ENCODE data around the gene NPM1. TPM values are rescaled to one million over a fixed set of nuclear protein-coding genes. Genes with fewer than 3 reads are reported as not detected.
A peak's percentile ranks its signal among the peaks of the same experiment; 100 is the strongest.
"Not testable (repeated sequence)": the region's sequence is repeated elsewhere in the genome, so short reads cannot be mapped to it uniquely, and the experiment has no call there.

Gene NPM1
- total RNA-seq, 2 experiments from 2014 or later, result 1,119 to 1,157 TPM

DNA sequence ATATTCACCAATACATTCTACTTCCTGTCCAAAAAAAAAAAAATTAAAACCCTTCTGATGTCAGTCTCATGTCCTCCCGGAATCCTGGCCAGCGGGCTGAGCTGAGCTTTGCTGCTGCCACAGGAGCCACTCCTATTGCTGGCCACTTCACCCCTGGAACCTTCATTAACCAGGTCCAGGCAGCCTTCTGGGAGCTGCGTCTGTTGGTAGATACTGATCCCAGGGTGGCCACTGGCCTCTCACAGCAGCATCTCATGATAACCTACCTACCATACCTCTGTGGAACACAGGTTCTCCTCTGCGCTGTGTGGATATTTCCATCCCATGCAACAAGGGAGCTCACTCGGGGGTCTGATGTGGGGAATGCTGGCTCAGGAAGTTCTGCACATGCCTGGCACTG is 21.0 kb upstream of the NPM1 start:
- no peaks in the 10 kb centered on the region for H3K9me3 Mint-ChIP-seq
- peaks cover 13% of the 10 kb centered on the region for H3K27me3 Mint-ChIP-seq
- no peak overlapping the region for H3K27ac Mint-ChIP-seq
- H3K4me1 Mint-ChIP-seq, result peaks cover 8% of the 10 kb centered on the region
- H3K36me3 Mint-ChIP-seq (ENCODE audit: low read depth), result no peaks in the 10 kb centered on the region
- ChIA-PET CTCF (interaction anchor here (1.2 kb wide), 1 partner anchor 12 kb away, joined by 5 read pairs; no protein-coding TSS in a partner anchor), POLR2A (interaction anchor here (4.1 kb wide), 1 partner anchor 21 kb away, joined by 16 read pairs; the partner anchor contains the start of gene NPM1)
- DNase-seq, result no peak
- no peak overlapping the region for H3K4me3 Mint-ChIP-seq

DNA sequence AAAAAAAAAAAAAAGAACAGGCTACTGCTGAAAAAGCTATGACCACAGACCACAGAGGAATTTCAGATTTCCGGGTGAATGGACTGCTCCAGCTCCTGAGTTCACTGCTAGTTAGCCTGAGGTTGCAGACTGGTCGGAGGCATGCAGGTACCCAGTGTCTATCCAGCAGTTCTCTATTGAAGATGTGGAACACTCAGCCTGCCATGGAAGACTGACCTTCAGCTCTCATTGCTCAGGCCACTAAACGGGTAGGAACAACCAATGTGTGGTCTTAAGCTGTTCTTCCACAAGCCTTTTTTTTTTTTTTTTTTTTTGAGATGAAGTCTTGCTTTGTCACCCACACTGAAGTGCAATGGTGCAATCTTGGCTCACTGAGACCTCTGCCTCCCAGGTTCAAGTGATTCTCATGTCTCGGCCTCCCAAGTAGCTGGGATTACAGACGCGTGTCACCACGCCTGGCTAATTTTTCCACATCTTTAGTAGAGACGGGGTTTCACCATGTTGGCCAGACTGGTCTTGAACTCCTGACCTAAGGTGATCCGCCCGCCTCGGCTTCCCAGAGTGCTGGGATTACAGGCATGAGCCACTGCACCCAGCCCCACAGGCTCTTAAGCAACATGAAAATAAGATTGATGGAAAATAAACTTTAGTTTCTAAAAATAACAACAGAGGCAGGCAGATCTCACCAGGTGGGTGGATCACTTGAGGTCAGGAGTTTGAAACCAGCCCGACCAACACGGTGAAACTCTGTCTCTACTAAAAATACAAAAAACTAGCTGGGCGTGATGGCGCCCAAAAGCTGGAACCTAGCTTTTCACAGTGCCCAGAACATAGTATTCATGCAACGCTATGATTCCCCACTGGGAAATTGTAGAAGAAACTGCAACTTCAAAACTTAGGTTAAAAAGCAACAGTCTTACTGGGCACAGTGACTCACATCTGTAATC is 20.0 kb upstream of the NPM1 start:
- no peak overlapping the region for H3K27ac Mint-ChIP-seq
- H3K9me3 Mint-ChIP-seq, result no peaks in the 10 kb centered on the region
- CTCF ChIA-PET, result interaction anchor here (0.9 to 1.2 kb wide), 3 partner anchors 14 to 19 kb away, joined by 3 to 5 read pairs (median 3); no protein-coding TSS in a partner anchor
- POLR2A ChIA-PET, result interaction anchor here (4.1 kb wide), 1 partner anchor 20 kb away, joined by 16 read pairs; the partner anchor contains the start of gene NPM1
- peaks cover 13% of the 10 kb centered on the region for H3K27me3 Mint-ChIP-seq
- no peak for DNase-seq
- H3K36me3 Mint-ChIP-seq (ENCODE audit: low read depth), result no peaks in the 10 kb centered on the region
- H3K4me1 Mint-ChIP-seq, result peaks cover 8% of the 10 kb centered on the region
- no peak overlapping the region for H3K4me3 Mint-ChIP-seq

DNA sequence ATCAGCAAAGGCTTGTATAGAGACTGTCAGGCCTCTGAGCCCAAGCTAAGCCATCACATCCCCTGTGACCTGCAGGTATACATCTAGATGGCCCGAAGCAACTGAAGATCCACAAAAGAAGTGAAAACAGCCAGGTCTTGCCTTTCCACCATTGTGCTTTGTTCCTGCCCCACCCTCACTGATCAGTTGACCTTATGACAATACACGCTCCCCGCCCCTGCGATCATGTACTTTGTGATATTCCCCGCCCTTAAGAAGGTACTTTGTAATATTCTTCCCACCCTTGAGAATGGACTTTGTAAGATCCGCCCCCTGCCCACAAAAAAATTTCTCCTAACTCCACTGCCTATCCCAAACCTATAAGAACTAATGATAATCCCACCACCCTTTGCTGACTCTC is 18.6 kb upstream of the NPM1 start:
- ChIA-PET CTCF (interaction anchor here (0.9 kb wide), 1 partner anchor 14 kb away, joined by 3 read pairs; no protein-coding TSS in a partner anchor), POLR2A (interaction anchor here (4.1 kb wide), 1 partner anchor 18 kb away, joined by 16 read pairs; the partner anchor contains the start of gene NPM1)
- no peaks in the 10 kb centered on the region for H3K9me3 Mint-ChIP-seq
- peaks cover 8% of the 10 kb centered on the region for H3K4me1 Mint-ChIP-seq
- H3K36me3 Mint-ChIP-seq (ENCODE audit: low read depth), result no peaks in the 10 kb centered on the region
- H3K4me3 Mint-ChIP-seq, result no peak overlapping the region
- peaks cover 9% of the 10 kb centered on the region for H3K27me3 Mint-ChIP-seq
- no peak for DNase-seq
- no peak overlapping the region for H3K27ac Mint-ChIP-seq

DNA sequence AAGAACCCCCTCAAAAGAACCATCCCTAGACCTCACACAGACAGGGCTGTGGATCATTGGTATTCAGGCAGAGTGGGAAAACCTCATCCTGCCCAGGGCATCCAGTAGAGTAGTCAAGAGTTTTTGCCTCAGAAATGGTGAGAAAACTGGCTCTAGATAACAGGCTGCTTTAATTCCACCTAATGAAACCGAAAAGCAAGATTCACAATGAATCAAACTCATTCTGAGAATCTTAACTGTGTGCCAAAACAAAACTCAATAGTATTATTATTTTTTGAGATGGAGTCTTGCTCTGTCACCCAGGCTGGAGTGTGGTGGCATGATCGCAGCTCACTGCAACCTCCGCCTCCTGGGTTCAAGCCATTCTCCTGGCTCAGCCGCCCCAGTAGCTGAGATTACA is 17.8 kb upstream of the NPM1 start:
- Mint-ChIP-seq H3K4me1 (peaks cover 8% of the 10 kb centered on the region), H3K36me3 (ENCODE audit: low read depth) (no peaks in the 10 kb centered on the region), H3K27me3 (peaks cover 6% of the 10 kb centered on the region), H3K27ac (no peak overlapping the region), H3K9me3 (no peaks in the 10 kb centered on the region), H3K4me3 (no peak overlapping the region)
- CTCF ChIA-PET, result no interaction called here
- no peak for DNase-seq
- POLR2A ChIA-PET, result interaction anchor here (4.1 kb wide), 1 partner anchor 18 kb away, joined by 16 read pairs; the partner anchor contains the start of gene NPM1

DNA sequence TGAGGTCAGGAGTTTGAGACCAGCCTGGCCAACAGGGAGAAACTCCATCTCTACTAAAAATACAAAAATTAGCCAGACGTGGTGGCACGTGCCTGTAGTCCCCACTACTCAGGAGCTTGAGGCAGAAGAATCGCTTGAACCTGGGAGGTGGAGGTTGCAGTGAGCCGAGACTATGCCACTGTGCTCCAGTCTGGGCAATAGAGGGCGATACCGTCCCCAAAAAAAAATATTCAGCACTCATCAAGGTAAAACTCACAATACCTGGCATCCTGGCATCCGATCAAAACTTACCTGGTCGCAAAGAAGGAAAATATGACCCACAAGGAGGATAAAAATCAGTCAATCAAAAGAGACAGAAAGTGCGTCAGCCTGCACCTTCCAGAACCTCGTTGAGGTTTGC is 16.8 kb upstream of the NPM1 start:
- H3K9me3 Mint-ChIP-seq; H3K4me3 Mint-ChIP-seq; H3K36me3 Mint-ChIP-seq (ENCODE audit: low read depth); DNase-seq; CTCF ChIA-PET; POLR2A ChIA-PET; H3K4me1 Mint-ChIP-seq; H3K27ac Mint-ChIP-seq; H3K27me3 Mint-ChIP-seq: not testable (repeated sequence)

DNA sequence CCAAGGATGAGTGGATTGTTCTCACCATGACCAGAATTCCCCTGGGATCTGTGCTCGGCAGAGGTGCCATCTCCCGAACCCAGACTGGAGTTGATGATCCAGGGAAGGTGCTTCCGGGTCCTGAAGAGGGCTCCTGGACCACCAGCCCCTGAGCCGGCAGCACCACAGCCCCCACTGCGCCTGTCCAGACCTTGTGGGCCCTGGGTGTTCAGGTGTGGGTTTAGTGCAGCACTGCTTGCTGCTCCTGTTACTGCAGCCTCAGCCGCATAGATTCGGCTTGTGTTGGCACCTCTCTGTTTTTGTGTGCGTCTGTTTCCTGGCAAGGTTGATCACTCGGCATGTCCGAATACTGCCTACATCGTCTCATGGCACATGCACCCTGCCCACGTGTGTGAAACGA is 16.3 kb upstream of the NPM1 start:
- Mint-ChIP-seq H3K4me1 (peaks cover 8% of the 10 kb centered on the region), H3K36me3 (ENCODE audit: low read depth) (no peaks in the 10 kb centered on the region), H3K4me3 (no peak overlapping the region), H3K9me3 (no peaks in the 10 kb centered on the region), H3K27me3 (peaks cover 5% of the 10 kb centered on the region), H3K27ac (no peak overlapping the region)
- POLR2A ChIA-PET, result no interaction called here
- CTCF ChIA-PET, result no interaction called here
- no peak for DNase-seq

DNA sequence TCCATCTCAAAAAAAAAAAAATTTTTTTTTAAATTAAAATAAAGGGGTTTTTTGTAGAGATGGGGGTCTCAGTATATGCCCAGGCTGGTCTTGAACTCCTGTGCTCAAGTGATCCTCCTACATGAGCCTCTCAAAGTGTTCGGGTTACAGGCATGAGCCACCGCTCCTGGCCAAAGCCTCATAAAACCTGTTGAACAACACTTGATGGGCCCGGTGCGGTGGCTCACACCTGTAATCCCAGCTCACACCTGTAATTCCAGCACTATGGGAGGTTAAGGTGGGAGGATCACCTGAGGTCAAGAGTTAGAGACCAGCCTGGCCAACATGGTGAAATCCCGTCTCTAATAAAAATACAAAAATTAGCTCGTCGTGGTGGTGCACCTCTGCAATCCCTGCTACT is 7.7 kb upstream of the NPM1 start:
- no peaks in the 10 kb centered on the region for H3K9me3 Mint-ChIP-seq
- POLR2A ChIA-PET, result interaction anchor here (1.0 kb wide), 1 partner anchor 34 kb away, joined by 3 read pairs; no protein-coding TSS in a partner anchor

DNA sequence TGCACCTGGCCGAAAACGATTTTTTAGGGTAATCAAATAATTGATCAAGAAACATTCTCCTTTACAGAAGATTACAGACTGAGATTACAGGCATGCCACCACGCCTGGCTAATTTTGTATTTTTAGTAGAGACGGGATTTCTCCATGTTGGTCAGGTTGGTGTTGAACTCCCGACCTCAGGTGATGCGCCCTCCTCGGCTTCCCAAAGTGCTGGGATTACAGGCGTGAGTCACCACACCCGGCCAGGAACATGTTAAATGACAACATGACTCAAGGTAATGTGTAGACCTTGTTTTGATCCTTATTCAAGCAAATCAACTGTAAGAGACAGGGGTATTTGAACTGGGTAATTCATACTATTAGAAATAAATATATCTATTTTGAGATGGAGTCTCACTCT is 3.2 kb upstream of the NPM1 start:
- POLR2A ChIA-PET, H3K9me3 Mint-ChIP-seq: not testable (repeated sequence)
- peaks cover 24% of the 10 kb centered on the region for H3K4me1 Mint-ChIP-seq

More for the DNA sequence above, 7.7 kb upstream of the NPM1 start:
- DNase-seq, result no peak
- Mint-ChIP-seq H3K27me3 (peaks cover 5% of the 10 kb centered on the region), H3K4me3 (no peak overlapping the region), H3K27ac (no peak overlapping the region), H3K36me3 (ENCODE audit: low read depth) (no peaks in the 10 kb centered on the region), H3K4me1 (no peaks in the 10 kb centered on the region)
- CTCF ChIA-PET, result no interaction called here

DNA sequence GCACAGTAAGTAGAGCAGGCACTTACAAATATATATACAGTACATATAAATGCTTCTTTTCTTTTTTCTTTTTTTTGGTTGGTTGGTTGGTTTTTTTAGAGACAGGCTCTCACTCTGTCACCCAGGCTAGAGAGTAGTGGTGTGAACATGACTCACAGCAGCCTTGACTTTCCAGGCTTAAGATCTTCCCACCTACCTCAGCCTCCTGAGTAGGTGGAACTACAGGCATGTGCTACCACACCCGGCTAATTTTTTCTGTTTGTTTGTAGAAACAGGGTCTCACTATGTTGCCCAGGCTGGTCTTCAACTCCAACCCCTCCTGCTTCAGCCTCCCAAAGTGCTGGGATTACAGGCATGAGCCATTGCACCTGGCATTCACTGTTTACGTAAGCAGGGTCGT is 2.6 kb upstream of the NPM1 start:
- H3K9me3 Mint-ChIP-seq, DNase-seq, CTCF ChIA-PET, H3K4me3 Mint-ChIP-seq, H3K27ac Mint-ChIP-seq, H3K27me3 Mint-ChIP-seq, POLR2A ChIA-PET: not testable (repeated sequence)
- H3K36me3 Mint-ChIP-seq (ENCODE audit: low read depth), result peaks cover 22% of the 10 kb centered on the region
- H3K4me1 Mint-ChIP-seq, result peaks cover 29% of the 10 kb centered on the region

More for the DNA sequence above, 3.2 kb upstream of the NPM1 start:
- CTCF ChIA-PET, H3K4me3 Mint-ChIP-seq, H3K27ac Mint-ChIP-seq, H3K27me3 Mint-ChIP-seq, DNase-seq: not testable (repeated sequence)
- peaks cover 16% of the 10 kb centered on the region for H3K36me3 Mint-ChIP-seq (ENCODE audit: low read depth)

DNA sequence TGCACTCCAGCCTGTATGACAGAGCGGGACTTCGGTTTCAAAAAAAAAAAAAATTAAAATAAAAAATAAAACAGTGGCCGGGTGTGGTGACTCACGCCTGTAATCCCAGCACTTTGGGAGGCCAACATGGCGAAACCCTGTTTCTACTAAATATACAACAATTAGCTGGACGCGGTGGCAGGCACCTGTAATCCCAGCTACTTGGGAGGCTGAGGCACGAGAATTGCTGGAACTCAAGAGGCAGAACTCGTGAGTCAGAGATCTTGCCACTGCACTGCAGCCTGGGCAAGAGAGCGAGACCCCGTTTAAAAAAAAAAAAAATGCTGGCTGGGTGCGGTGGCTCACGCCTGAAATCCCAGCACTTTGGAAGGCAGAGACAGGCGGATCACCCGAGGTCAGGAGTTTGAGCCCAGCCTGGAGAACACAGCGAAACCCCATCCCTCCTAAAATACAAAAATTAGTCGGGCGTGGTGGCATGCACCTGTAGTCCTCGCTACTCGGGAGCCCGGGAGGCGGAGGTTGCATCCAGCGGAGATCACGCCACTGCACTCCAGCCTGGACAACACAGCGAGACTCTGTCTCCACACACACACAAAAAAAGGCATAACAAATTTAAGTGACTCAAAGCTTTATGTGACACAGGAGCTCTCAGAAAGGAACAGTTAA is 1.5 kb upstream of the NPM1 start:
- peak overlapping the region; percentile 27 for H3K4me3 Mint-ChIP-seq

DNA sequence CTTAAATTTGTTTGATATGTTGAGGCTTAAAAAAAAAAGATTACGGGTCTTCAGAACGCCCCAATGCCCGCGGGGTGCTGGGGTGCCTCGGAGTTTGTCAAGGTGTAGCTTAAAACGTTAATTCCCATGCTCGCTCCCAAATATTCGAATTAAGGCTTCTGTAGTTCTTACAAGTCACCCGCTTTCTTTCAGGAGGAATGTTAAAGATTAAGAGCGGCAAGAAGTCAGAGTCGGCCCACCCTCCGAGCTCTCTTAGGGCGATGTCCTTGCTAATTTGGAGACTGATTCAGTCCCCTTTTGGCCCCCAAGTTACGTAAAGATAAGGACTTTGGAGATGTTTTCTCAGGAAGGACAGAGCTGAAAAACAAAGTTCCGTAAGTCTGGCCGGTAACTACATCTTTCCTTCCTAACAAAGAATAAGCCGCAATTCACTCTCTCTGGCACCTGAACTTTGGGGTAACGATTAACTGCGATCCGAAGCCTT is 746 bp upstream of the NPM1 start:
- no peak for DNase-seq
- ChIA-PET CTCF (interaction anchor here (0.9 to 1.2 kb wide), 5 partner anchors 18 to 1573 kb away, joined by 3 read pairs; partner anchors contain the start of genes FBXW11 and RPL26L1), POLR2A (interaction anchor here (1.0 to 5.3 kb wide), 10 partner anchors 10 to 620 kb away, joined by 3 to 54 read pairs (median 9); partner anchors contain the start of genes FGF18 and TLX3)
- peaks cover 2% of the 10 kb centered on the region for H3K27me3 Mint-ChIP-seq
- no peaks in the 10 kb centered on the region for H3K9me3 Mint-ChIP-seq
- peak overlapping the region; percentile 99 for H3K4me3 Mint-ChIP-seq
- peaks cover 39% of the 10 kb centered on the region for H3K36me3 Mint-ChIP-seq (ENCODE audit: low read depth)
- peak overlapping the region; percentile 98 for H3K27ac Mint-ChIP-seq
- peaks cover 47% of the 10 kb centered on the region for H3K4me1 Mint-ChIP-seq

More for the DNA sequence above, 1.5 kb upstream of the NPM1 start:
- H3K27ac Mint-ChIP-seq, result no peak overlapping the region
- ChIA-PET POLR2A (interaction anchor here (1.0 to 5.3 kb wide), 7 partner anchors 9 to 621 kb away, joined by 3 to 54 read pairs (median 6); no protein-coding TSS in a partner anchor), CTCF (interaction anchor here (0.9 to 1.2 kb wide), 5 partner anchors 19 to 1573 kb away, joined by 3 read pairs; partner anchors contain the start of genes FBXW11 and RPL26L1)
- peaks cover 40% of the 10 kb centered on the region for H3K4me1 Mint-ChIP-seq
- no peaks in the 10 kb centered on the region for H3K9me3 Mint-ChIP-seq
- H3K36me3 Mint-ChIP-seq (ENCODE audit: low read depth), result peaks cover 32% of the 10 kb centered on the region
- DNase-seq, result no peak
- peaks cover 2% of the 10 kb centered on the region for H3K27me3 Mint-ChIP-seq

DNA sequence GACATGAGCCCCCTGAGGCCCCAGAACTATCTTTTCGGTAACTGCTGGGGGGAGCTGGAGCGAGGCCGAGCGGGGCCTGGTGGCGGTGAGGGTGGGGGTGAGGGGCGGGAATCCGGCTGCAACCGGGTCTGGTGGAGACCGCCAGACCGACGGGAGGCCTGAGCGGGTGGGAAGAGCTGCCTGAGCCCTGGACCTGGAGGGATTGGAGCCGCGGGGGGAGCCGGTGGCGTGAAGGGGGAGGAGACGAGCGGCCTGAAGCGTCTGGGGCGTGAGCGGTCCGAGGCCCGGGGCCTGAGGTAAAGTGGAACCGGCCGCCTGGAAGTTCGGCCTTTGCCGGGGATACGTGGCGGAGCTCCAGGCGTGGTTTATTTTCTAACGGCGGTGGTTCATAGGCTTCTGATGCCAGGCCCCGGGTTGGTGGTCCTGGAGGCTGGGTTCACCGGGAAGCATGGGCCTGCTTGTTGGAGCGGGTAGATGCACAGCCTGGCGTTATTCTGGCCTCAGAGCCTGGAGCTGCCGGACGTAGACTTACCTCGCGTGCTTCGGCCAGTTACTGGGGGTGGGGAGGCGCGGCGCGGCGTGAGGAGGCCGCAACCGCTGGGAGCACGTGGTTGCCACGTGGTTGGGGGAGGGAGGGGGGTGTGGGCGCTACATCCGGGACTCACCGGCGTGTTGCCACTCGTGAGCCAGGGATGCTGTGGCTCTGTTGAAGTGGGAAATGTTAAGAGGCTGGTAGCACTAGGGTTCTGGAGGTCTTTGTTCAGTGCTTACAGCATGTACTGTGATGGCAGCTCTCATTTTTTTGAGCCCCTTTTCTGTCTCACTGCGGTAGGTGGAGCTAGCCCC is 544 bp downstream of the NPM1 start:
- CTCF ChIA-PET, result interaction anchor here (1.1 kb wide), 1 partner anchor 17 kb away, joined by 5 read pairs; no protein-coding TSS in a partner anchor
- H3K4me1 Mint-ChIP-seq, result peaks cover 60% of the 10 kb centered on the region
- H3K27ac Mint-ChIP-seq, result peak overlapping the region; percentile 98
- no peaks in the 10 kb centered on the region for H3K9me3 Mint-ChIP-seq
- H3K36me3 Mint-ChIP-seq (ENCODE audit: low read depth), result peaks cover 52% of the 10 kb centered on the region
- H3K27me3 Mint-ChIP-seq, result peaks cover under 1% of the 10 kb centered on the region
- POLR2A ChIA-PET, result interaction anchor here (0.8 to 5.3 kb wide), 15 partner anchors 9 to 1383 kb away, joined by 3 to 54 read pairs (median 7); partner anchors contain the start of genes DUSP1, FBXW11, FGF18 and TLX3
- H3K4me3 Mint-ChIP-seq, result peak overlapping the region; percentile 99
- DNase-seq, result peak; percentile 89

All from activated CD4-positive, alpha-beta memory T cell treated with anti-CD3 and anti-CD28 coated beads, Interleukin-2, amount 10 ng/mL, durations not matched to agents 7 days and 5 days (primary cell).